Activated CD4-positive, CD25-positive, alpha-beta regulatory T cell treated with anti-CD3 and anti-CD28 coated beads, Interleukin-2, amount 50 U/mL, for 24 hours (primary cell): ENCODE results near the gene ARMC5.
"Not testable (repeated sequence)": the region's sequence is repeated elsewhere in the genome, so short reads cannot be mapped to it uniquely, and the experiment has no call there.

Source experiments
- ATAC-seq, 2 donors: fragments of 150-1000 bp; cut with Tn5 transposase; one replicate each; pipeline ENCODE4 v1.10.0; 2021; ENCODE audit warnings: mild to moderate bottlenecking in 1 of 2, moderate library complexity in 1 of 2

The ARMC5 gene

GRCh38 chr16:31502981-31503380, 43.7 kb downstream of the ARMC5 start:
- no peak for ATAC-seq

- not testable (repeated sequence) for ATAC-seq
Measured at GRCh38 chr16:31503555-31503954, 44.3 kb downstream of the ARMC5 start.

- no peak for ATAC-seq
Measured at GRCh38 chr16:31504159-31504558, 44.9 kb downstream of the ARMC5 start.

GRCh38 chr16:31505483-31505882, 46.2 kb downstream of the ARMC5 start:
- peak; percentile 53 to 58 for ATAC-seq

- ATAC-seq, result no peak
Measured at GRCh38 chr16:31507617-31507928, 48.3 kb downstream of the ARMC5 start.

- peak; percentile 88 for ATAC-seq
Measured at GRCh38 chr16:31507929-31508705, 48.8 kb downstream of the ARMC5 start, which contains the start of gene RUSF1. RUSF1 (minus strand) TSS chr16:31508391; CDS start chr16:31508373, 18 bp downstream.

GRCh38 chr16:31508706-31509195, 49.5 kb downstream of the ARMC5 start:
- ATAC-seq, result no peak

GRCh38 chr16:31513126-31513525, 53.8 kb downstream of the ARMC5 start:
- ATAC-seq, result no peak

- no peak for ATAC-seq
Measured at GRCh38 chr16:31513884-31514283, 54.6 kb downstream of the ARMC5 start.
